DND-41 (cell line): ENCODE results near the gene ADAMTSL2.

Source experiments
- CTCF ChIP-seq: IDR thresholded peaks from 2 replicates; pipeline ENCODE4 v1.5.1; 2012; ENCODE audit warnings: borderline replicate concordance, low read length, moderate library complexity, mild to moderate bottlenecking; ENCODE audit not compliant: poor library complexity, severe bottlenecking; ENCODE audit errors: extremely low read depth
- EZH2 ChIP-seq: IDR thresholded peaks from 3 replicates; pipeline ENCODE4 v1.6.1; 2012; ENCODE audit warnings: borderline replicate concordance, low read depth, mild to moderate bottlenecking, moderate library complexity, low read length, inconsistent platforms; ENCODE audit not compliant: severe bottlenecking

GRCh38 chr9:133490865-133491655 lies 43.4 kb upstream of the ADAMTSL2 start:
- TF ChIP-seq CTCF (no peak), EZH2 (no peak)
